HCT116 (cell line): ENCODE data around the gene HAGH. TPM values are rescaled to one million over a fixed set of nuclear protein-coding genes. Genes with fewer than 3 reads are reported as not detected.
A peak's percentile ranks its signal among the peaks of the same experiment; 100 is the strongest.

ENCODE experiments used
- ATAC-seq: fragments of 200-7000 bp; cut with Tn5 transposase; 2 replicates; pipeline ENCODE4 v1.9.1; 2020; ENCODE audit warnings: mild to moderate bottlenecking, moderate library complexity
- BruUV-seq: library from RNA; stranded (reverse); fragments of 400-500 nt; replicated peaks from 2 replicates; lab custom pipeline; 2021; lab: Mats Ljungman, UMichigan
- CTCF ChIA-PET: fragments of 300-600 bp; sonication (Branson Sonifier 250); formaldehyde crosslinking; loops from one replicate; lab custom pipeline; 2021; ENCODE audit warnings: antibody characterized with exemption; lab: Charles Lee
- POLR2A ChIA-PET: fragments of 300-600, 350-600 bp; sonication (Branson Sonifier 250); formaldehyde crosslinking; loops from one replicate; lab custom pipeline; 2021; ENCODE audit warnings: antibody characterized with exemption; lab: Charles Lee
- RAD21 ChIA-PET, 2 experiments: fragments of 300-600 bp; sonication (Branson Sonifier 250); formaldehyde crosslinking; loops; one replicate each; lab custom pipeline; 2023; ENCODE audit warnings: low total read pairs in 2 of 2; ENCODE audit not compliant: uncharacterized antibody in 2 of 2, unreplicated experiment in 2 of 2, low non-redundant PET in 1 of 2; lab: Charles Lee
- DNase-seq: peaks from one replicate; pipeline ENCODE4 v3.0.0-alpha.2; 2010; ENCODE audit warnings: low read depth, low spot score
- H2AFZ ChIP-seq: fragments of 200-600 bp; shearing (Covaris generic), sonication (generic); 2 replicates; pipeline ENCODE4 v1.6.1; 2017; ENCODE audit warnings: low read depth, mixed run types, mixed read lengths, antibody characterized with exemption, low read length; ENCODE audit not compliant: poor library complexity, severe bottlenecking
- H3K27ac ChIP-seq: 2 replicates; pipeline ENCODE4 v1.5.1; 2012; ENCODE audit warnings: low read depth, low read length
- H3K27me3 ChIP-seq: fragments of 200-600 bp; sonication (generic); 2 replicates; pipeline ENCODE4 v1.6.1; 2016; ENCODE audit warnings: mixed run types, low read length, mixed read lengths; ENCODE audit not compliant: insufficient read depth
- H3K36me3 ChIP-seq, 2 experiments: fragments of 200-500 bp in 1 of 2; fragments of 200-600 bp in 1 of 2; sonication (Bioruptor generic) in 1 of 2; sonication (generic) in 1 of 2; 2 replicates each; pipeline versions ENCODE4 v1.5.1 to v1.6.1; 2014 to 2016; ENCODE audit warnings: low read length in 2 of 2, inconsistent platforms in 1 of 2, mixed read lengths in 1 of 2, mixed run types in 1 of 2; ENCODE audit not compliant: insufficient read depth in 2 of 2, control insufficient read depth in 1 of 2
- H3K4me1 ChIP-seq, 2 experiments: fragments of 200-600 bp in 1 of 2; sonication (generic) in 1 of 2; 2 replicates each; pipeline versions ENCODE4 v1.5.1 to v1.6.1; 2012 to 2017; ENCODE audit warnings: low read length in 2 of 2, inconsistent platforms in 1 of 2, mild to moderate bottlenecking in 1 of 2, mixed read lengths in 1 of 2, mixed run types in 1 of 2, moderate library complexity in 1 of 2; ENCODE audit not compliant: insufficient read depth in 2 of 2, control insufficient read depth in 1 of 2
- H3K4me2 ChIP-seq: fragments of 200-600 bp; sonication (generic); 2 replicates; pipeline ENCODE4 v1.6.1; 2017; ENCODE audit warnings: mixed run types, low read length, mixed read lengths
- H3K4me3 ChIP-seq, 2 experiments: fragments of 200-600 bp in 1 of 2; sonication (generic) in 1 of 2; replicated peaks in 1 of 2; 2 replicates each; pipeline ENCODE4 v1.5.1; 2011 to 2016; ENCODE audit warnings: low read length in 2 of 2, control low read depth in 1 of 2, low read depth in 1 of 2, mild to moderate bottlenecking in 1 of 2, mixed read lengths in 1 of 2, mixed run types in 1 of 2
- H3K79me2 ChIP-seq: fragments of 200-600 bp; sonication (generic); 2 replicates; pipeline ENCODE4 v1.6.1; 2017; ENCODE audit warnings: mild to moderate bottlenecking, mixed run types, low read length, moderate library complexity, mixed read lengths; ENCODE audit not compliant: insufficient read depth
- H3K9ac ChIP-seq: fragments of 200-600 bp; sonication (generic); 2 replicates; pipeline ENCODE4 v1.6.1; 2016; ENCODE audit warnings: low read length, mixed read lengths
- H3K9me2 ChIP-seq: fragments of 200-600 bp; sonication (generic), shearing (Covaris generic); 2 replicates; pipeline ENCODE4 v1.6.1; 2017; ENCODE audit warnings: mixed run types, mild to moderate bottlenecking, moderate library complexity; ENCODE audit not compliant: insufficient read depth
- H3K9me3 ChIP-seq, 2 experiments: fragments of 200-500 bp in 1 of 2; fragments of 200-600 bp in 1 of 2; sonication (Bioruptor generic) in 1 of 2; sonication (generic) in 1 of 2; 2 replicates each; pipeline ENCODE4 v1.6.1; 2014 to 2017; ENCODE audit warnings: low read length in 2 of 2, mixed read lengths in 2 of 2, inconsistent platforms in 1 of 2, low read depth in 1 of 2, mild to moderate bottlenecking in 1 of 2, mixed run types in 1 of 2, moderate library complexity in 1 of 2; ENCODE audit not compliant: control insufficient read depth in 1 of 2, insufficient read depth in 1 of 2
- H4K20me1 ChIP-seq: fragments of 200-600 bp; sonication (generic), shearing (Covaris generic); 2 replicates; pipeline ENCODE4 v1.6.1; 2017; ENCODE audit warnings: mixed run types, mild to moderate bottlenecking, moderate library complexity; ENCODE audit not compliant: insufficient read depth
- CEBPB ChIP-seq: IDR thresholded peaks from 2 replicates; pipeline ENCODE4 v1.6.1; 2012; ENCODE audit warnings: low read depth
- EGR1 ChIP-seq: IDR thresholded peaks from 2 replicates; pipeline ENCODE4 v1.6.1; 2012; ENCODE audit warnings: low read depth
- EZH2 ChIP-seq: fragments of 200-600 bp; sonication (generic); IDR thresholded peaks from 2 replicates; pipeline ENCODE4 v1.6.1; 2017; ENCODE audit warnings: antibody characterized with exemption, mixed run types
- POLR2A ChIP-seq: IDR thresholded peaks from 2 replicates; pipeline ENCODE4 v1.7.0; 2011; ENCODE audit warnings: borderline replicate concordance; ENCODE audit not compliant: insufficient read depth, insufficient read length; ENCODE audit errors: extremely low read depth
- RAD21 ChIP-seq: IDR thresholded peaks from 2 replicates; pipeline ENCODE4 v1.6.1; 2012; ENCODE audit warnings: low read depth, mild to moderate bottlenecking
- SIN3A ChIP-seq: IDR thresholded peaks from 2 replicates; pipeline ENCODE4 v1.6.1; 2012; ENCODE audit warnings: low read depth
- TCF7L2 ChIP-seq: IDR thresholded peaks from 2 replicates; pipeline ENCODE4 v1.7.0; 2011; ENCODE audit warnings: borderline replicate concordance, inconsistent platforms; ENCODE audit not compliant: insufficient read depth, insufficient read length; ENCODE audit errors: extremely low read depth
- intact Hi-C: fragments of 100-400 bp; cut with micrococcal nuclease; formaldehyde crosslinking; loops from 2 replicates; pipeline ENCODE4 v1.10.0; 2022
- total RNA-seq: library from RNA; stranded (reverse); gene quantifications from one replicate; pipeline ENCODE4 v1.2.1, GENCODE V29; 2021; ENCODE audit not compliant: unreplicated experiment

The HAGH gene
- total RNA-seq, 1 experiment from 2014 or later = 39.1 TPM

- ChIA-PET CTCF (interaction anchor here (1.3 to 1.7 kb wide), 2 partner anchors 9 to 68 kb away, joined by 3 to 9 read pairs; partner anchors contain the start of genes MAPK8IP3, NUBP2 and SPSB3), RAD21 (no interaction called here), POLR2A (no interaction called here)
- peak overlapping the region; percentile 93 for H3K9ac ChIP-seq
- no peaks in the 10 kb centered on the region for H3K9me3 ChIP-seq
- intact Hi-C loops = loop anchor here (1.0 kb wide), 1 partner anchor 8 kb away; the partner anchor contains the start of genes NUBP2 and SPSB3
- H3K4me2 ChIP-seq = peak overlapping the region; percentile 100
- H2AFZ ChIP-seq = no peak overlapping the region
- peaks cover 52% of the 10 kb centered on the region for H3K79me2 ChIP-seq
- no peak for ATAC-seq
- DNase-seq = no peak
- peak overlapping the region; percentile 88 to 97 for H3K4me3 ChIP-seq
- peak overlapping the region; percentile 95 for H3K27ac ChIP-seq
- H3K4me1 ChIP-seq = peaks cover 14 to 29% of the 10 kb centered on the region in 2 experiments
- TF ChIP-seq EGR1 (no peak), CEBPB (no peak), TCF7L2 (no peak), RAD21 (no peak), EZH2 (no peak), POLR2A (no peak), SIN3A (no peak)
- no peaks in the 10 kb centered on the region for H3K9me2 ChIP-seq
- H4K20me1 ChIP-seq = peaks cover 5% of the 10 kb centered on the region; the same call in 1 of the 2 replicates
- no peaks in the 10 kb centered on the region for H3K27me3 ChIP-seq
- BruUV-seq = TSS peak; percentile 20
- H3K36me3 ChIP-seq = peaks cover 0 to 8% of the 10 kb centered on the region in 2 experiments; a peak in 3 of 4 replicates
Measured at GRCh38 chr16:1773703-1774447, 52.8 kb downstream of the HAGH start.
